GM19463 (cell line): ENCODE results near the gene NAV3.

Experiments
- ATAC-seq: cut with Tn5 transposase; IDR thresholded peaks from one replicate; pipeline ENCODE4 v1.9.1; 2021; ENCODE audit warnings: mild to moderate bottlenecking, moderate library complexity; ENCODE audit not compliant: unreplicated experiment

Gene NAV3

GRCh38 chr12:77841521-77841920 is 10.8 kb downstream of the NAV3 start:
- ATAC-seq, result peak; percentile 46

- ATAC-seq, result no peak
These were observed 11.7 kb downstream of the NAV3 start for GRCh38 chr12:77842430-77842829.

- ATAC-seq, result no peak
These were observed 15.1 kb downstream of the NAV3 start for GRCh38 chr12:77845831-77846230.

- ATAC-seq, result peak; percentile 97
These were observed 16.4 kb downstream of the NAV3 start for GRCh38 chr12:77847060-77847541.

GRCh38 chr12:77847680-77848431 is 17.2 kb downstream of the NAV3 start:
- peak; percentile 37 for ATAC-seq

GRCh38 chr12:77850129-77850528 is 19.4 kb downstream of the NAV3 start:
- ATAC-seq, result no peak

GRCh38 chr12:77850698-77851097 is 20.0 kb downstream of the NAV3 start:
- no peak for ATAC-seq

- no peak for ATAC-seq
These were observed 24.9 kb downstream of the NAV3 start for GRCh38 chr12:77855548-77855947.

GRCh38 chr12:77861317-77861716 is 30.6 kb downstream of the NAV3 start:
- no peak for ATAC-seq

GRCh38 chr12:77865178-77865577 is 34.5 kb downstream of the NAV3 start:
- ATAC-seq, result no peak

GRCh38 chr12:77878901-77879300 is 48.2 kb downstream of the NAV3 start:
- no peak for ATAC-seq

- ATAC-seq, result peak; percentile 65
These were observed 52.0 kb downstream of the NAV3 start for GRCh38 chr12:77882709-77883108.

- ATAC-seq, result no peak
These were observed 57.9 kb downstream of the NAV3 start for GRCh38 chr12:77888611-77889010.

- no peak for ATAC-seq
These were observed 60.9 kb downstream of the NAV3 start for GRCh38 chr12:77891518-77892147.

- no peak for ATAC-seq
These were observed 63.2 kb downstream of the NAV3 start for GRCh38 chr12:77893918-77894317.

GRCh38 chr12:77894556-77894955 is 63.9 kb downstream of the NAV3 start:
- no peak for ATAC-seq

- no peak for ATAC-seq
These were observed 65.0 kb downstream of the NAV3 start for GRCh38 chr12:77895699-77896098.

- ATAC-seq, result no peak
These were observed 77.2 kb downstream of the NAV3 start for GRCh38 chr12:77907936-77908335.

- no peak for ATAC-seq
These were observed 83.4 kb downstream of the NAV3 start for GRCh38 chr12:77914081-77914488.

- ATAC-seq, result no peak
These were observed 84.4 kb downstream of the NAV3 start for GRCh38 chr12:77915071-77915600.

- no peak for ATAC-seq
These were observed 85.6 kb downstream of the NAV3 start for GRCh38 chr12:77916276-77916675.

- ATAC-seq, result no peak
These were observed 87.4 kb downstream of the NAV3 start for GRCh38 chr12:77918046-77918445.
